GM12891 (cell line): ENCODE measurements around the gene APOBEC3C.
A peak's percentile ranks its signal among the peaks of the same experiment; 100 is the strongest.
"Not testable (repeated sequence)": the region's sequence is repeated elsewhere in the genome, so short reads cannot be mapped to it uniquely, and the experiment has no call there.

Experiments
- DNase-seq: peaks from one replicate; pipeline ENCODE4 v3.0.0; 2011; ENCODE audit warnings: low spot score; ENCODE audit not compliant: insufficient read length
- FAIRE-seq: peaks from 2 replicates; lab custom pipeline; 2011; peaks lifted over from hg19 to GRCh38; lab: Jason Lieb, UNC
- PAX5 ChIP-seq: IDR thresholded peaks from 2 replicates; pipeline ENCODE4 v1.6.1; 2011; ENCODE audit warnings: low read length, moderate library complexity, mild to moderate bottlenecking; ENCODE audit not compliant: insufficient read depth, severe bottlenecking
- POLR2A ChIP-seq: IDR thresholded peaks from 2 replicates; pipeline ENCODE4 v1.6.1; 2011; ENCODE audit warnings: low read depth, low read length, control low read depth
- POLR2AphosphoS5 ChIP-seq: IDR thresholded peaks from 2 replicates; pipeline ENCODE4 v1.6.1; 2011; ENCODE audit warnings: low read depth, low read length, control low read depth
- POU2F2 ChIP-seq: IDR thresholded peaks from 2 replicates; pipeline ENCODE4 v1.6.1; 2011; ENCODE audit warnings: low read depth, mild to moderate bottlenecking, control low read depth, low read length, moderate library complexity
- SPI1 ChIP-seq: IDR thresholded peaks from 2 replicates; pipeline ENCODE4 v1.6.1; 2011; ENCODE audit warnings: low read depth, low read length, control low read depth
- TAF1 ChIP-seq: IDR thresholded peaks from 2 replicates; pipeline ENCODE4 v1.6.1; 2011; ENCODE audit warnings: low read depth, low read length, control low read depth

APOBEC3C gene

DNA sequence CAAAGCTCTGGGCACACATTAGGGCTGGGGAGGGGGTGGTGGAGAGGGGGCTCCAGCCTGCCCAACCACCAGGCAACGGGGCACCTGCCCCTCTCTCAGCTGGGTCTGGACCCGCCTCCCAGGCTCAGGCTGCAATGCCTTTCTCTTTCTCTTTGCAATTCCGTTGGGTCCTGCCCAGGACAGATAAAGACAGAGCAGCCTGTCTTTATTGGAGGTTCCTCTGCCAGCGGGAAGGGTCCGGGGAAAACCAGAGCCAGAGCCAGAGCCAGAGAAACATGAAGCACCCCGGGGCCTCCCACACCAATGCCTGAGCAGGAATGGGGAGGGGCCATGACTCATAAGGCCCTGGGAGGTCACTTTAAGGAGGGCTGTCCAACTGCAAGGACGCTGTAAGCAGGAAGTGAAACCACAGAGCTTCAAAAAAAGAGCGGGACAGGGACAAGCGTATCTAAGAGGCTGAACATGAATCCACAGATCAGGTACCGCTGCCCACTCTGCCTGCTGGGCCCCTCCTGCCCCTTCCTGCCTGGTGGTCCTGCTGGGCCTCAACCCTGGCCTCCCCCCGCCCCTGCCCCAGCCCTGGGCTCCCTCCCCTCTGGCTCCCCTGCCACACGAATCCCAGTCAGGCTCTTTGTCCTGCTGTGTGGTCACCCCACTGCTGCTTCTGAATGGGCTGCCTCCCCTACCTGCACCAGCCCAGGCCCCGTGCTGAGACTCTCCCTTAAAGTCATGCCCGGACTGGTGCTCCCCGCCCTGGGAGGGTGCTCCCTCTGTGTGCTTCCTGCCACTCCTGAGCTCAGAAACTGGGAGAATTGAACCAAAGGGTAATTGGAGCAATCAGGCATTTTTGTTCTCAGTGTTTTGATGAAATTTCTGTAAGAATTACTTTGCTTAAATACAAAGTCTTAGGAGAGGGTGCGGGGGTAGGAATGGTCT, 31.8 kb upstream of the APOBEC3C start, which contains the start of gene APOBEC3B:
Gene APOBEC3B, plus strand, starts transcription at position 356 of the 936 bp plus-strand sequence. Its CDS starts 107 bp downstream, at position 463.
- peak; percentile 95 for FAIRE-seq
- peak; percentile 40; the same call in 1 of the 2 replicates for TF ChIP-seq POLR2AphosphoS5
- TF ChIP-seq TAF1, result no peak
- no peak for TF ChIP-seq PAX5
- no peak for TF ChIP-seq POLR2A
- peak; percentile 95 for TF ChIP-seq SPI1
- TF ChIP-seq POU2F2, result no peak
- DNase-seq, result peak; percentile 64

DNA sequence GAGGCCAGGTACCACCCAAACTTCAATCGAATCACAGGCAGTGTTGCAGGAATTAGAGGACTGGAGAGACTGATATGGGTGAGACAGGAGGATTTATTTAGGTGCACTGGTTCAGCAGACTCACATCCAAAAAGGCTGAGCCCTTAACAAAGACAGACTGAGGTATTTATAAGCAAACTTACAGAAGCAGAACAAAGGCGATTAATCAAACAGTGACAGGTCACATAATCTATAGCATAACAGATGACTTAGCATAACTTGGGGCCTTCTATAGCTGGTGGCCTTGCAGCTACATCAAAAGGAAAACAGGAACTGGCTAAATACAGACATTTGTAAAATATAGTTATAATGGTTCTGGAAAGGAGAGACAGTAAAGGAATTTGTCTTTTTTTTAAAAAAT, 29.8 kb upstream of the APOBEC3C start:
- TF ChIP-seq TAF1 (no peak), SPI1 (peak; percentile 70), POLR2AphosphoS5 (no peak)
- FAIRE-seq (no peak), DNase-seq (no peak)

DNA sequence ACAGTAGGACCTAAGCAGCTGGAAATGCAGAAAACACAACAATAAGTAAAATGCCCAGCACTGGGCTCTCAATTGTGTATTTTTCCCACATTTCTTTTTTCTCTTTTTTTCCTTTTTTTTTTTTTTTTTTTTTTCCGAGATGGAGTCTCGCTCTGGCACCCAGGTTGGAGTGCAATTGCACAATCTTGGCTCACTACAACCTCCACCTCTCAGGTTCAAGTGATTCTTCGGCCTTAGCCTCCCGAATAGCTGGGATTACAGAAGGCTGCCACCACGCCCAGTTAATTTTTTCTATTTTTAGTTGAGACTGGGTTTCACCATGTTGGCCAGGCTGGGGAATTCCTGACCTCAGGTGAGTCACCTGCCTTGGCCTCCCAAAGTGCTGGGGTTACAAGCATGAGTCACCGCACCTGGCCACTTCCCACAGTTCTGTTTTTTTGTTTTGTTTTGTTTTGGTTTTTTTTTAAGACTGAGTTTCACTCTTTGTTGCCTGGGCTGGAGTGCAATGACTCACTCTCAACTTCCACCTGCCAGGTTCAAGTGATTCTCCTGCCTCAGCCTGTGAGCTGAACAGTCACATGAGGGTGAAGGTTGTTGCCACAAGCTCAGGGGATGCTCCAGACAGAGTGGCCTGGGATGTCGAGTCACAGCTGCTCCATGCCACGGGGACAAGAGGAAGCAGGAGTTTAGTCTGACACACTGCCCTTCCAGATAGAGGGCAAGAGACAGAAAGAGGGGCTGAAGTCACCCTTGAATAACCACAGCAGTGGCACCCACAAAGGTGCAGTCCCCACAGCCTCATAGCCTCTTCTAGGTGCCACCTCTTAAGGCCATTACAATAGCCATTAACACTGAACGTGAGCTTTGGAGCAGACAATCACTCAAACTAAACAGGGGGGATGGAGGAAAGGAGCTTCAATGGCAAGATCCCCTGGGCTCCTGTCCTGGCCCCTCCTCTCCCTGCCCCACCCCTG, 29.0 kb upstream of the APOBEC3C start:
- not testable (repeated sequence) for DNase-seq
- peak; percentile 78 for TF ChIP-seq SPI1
- TF ChIP-seq PAX5, result peak; percentile 41
- TF ChIP-seq POU2F2, result peak; percentile 80; the same call in 1 of the 2 replicates
- peak; percentile 100 for FAIRE-seq

DNA sequence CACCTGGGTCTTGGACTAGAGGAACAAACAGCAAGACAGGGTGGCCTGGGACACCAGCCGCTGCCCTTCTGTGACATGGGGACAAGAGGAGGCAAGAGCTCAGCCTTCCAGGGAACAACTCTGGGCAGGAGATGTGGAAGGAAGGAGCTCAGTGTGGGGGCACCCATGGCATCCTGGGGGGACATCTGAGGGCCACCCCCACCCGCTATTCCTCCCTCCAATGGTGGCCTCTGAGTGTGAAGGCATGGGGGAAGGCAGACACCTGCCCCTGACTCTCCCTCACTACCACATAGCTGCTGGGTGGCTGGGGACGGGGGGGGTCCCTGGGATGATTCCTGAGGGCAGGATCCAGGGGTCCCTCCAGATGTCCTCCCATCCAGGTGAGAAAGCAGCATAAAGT, 27.4 kb upstream of the APOBEC3C start:
- DNase-seq, result no peak
- TF ChIP-seq TAF1 (no peak), POU2F2 (no peak), POLR2A (no peak), PAX5 (no peak), SPI1 (no peak), POLR2AphosphoS5 (no peak)
- no peak for FAIRE-seq

DNA sequence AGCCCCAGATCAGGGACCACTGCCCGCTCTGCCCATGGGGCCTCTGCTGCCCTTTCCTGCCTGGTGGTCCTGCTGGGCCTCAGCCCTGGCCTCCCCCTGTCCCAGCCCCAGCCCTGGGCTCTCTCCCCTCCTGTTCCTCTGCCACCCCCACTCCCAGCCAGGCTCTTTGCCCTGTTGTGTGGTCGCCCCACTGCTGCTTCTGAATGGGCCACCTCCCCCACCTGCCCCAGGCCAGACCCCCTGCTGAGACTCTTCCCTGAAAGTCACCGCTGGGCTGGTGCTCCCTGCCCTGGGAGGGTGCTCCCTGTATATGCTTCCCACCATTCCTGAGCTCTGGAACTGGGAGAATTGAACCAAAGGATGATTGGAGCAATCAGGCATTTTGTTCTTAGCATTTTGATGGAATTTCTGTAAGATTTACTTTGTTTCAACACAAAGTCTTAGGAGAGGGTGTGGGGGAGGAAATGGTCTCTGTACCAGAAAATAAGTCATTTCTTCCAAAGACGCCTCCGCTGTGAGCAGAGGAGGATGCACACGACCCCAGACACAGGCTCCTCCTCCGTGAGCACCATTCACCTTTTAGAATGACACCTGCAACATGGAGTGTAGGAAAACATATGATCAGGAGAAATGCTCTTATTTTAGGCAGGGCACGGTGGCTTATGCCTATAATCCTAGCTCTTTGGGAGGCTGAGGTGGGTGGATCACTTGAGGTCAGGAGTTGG, 26.7 kb upstream of the APOBEC3C start:
- no peak for DNase-seq
- no peak for FAIRE-seq
- TF ChIP-seq TAF1 (no peak), POLR2AphosphoS5 (no peak), POU2F2 (no peak), SPI1 (no peak), PAX5 (no peak), POLR2A (no peak)

DNA sequence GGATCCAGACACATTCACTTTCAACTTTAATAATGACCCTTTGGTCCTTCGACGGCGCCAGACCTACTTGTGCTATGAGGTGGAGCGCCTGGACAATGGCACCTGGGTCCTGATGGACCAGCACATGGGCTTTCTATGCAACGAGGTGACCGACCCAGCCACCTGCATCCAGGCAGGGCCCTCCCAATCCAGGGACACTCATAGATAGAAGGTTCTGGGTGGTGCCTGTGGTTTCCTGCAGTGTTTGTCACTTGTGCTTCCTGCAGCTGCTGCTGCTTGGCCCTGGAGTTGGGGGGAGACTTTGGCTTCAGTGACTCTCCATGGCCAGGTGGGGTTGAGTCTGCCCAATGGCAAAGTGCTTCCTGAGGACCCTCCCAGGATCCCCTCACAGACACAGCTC, 24.6 kb upstream of the APOBEC3C start:
- no peak for DNase-seq
- no peak for TF ChIP-seq TAF1
- no peak for TF ChIP-seq POLR2A

DNA sequence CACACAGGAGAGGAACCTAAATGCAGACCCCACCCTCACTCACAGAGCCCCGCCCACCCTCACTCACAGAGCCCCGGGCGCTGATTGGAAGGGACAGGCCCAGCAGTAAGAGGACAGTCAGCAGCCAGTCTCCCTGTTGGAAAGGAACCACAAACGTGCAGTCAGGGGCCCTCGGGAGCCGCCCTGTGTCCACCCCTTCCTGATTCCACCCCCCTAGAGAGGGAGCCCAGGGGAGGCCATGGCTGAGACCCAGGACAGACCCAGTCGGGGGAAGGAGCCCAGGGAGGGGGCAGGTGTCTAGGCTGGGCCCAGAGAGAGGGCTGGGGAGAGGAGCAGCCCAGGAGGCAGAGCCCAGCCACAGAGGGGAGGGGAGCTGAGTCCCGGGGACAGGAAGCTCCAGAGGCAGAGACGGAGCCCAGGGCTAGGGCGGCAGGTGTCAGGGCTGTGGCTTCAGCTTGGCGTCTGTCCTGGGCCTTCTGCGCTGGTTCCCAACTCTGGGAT, 21.1 kb upstream of the APOBEC3C start:
- not testable (repeated sequence) for DNase-seq, FAIRE-seq

More for the DNA sequence above, 24.6 kb upstream of the APOBEC3C start:
- FAIRE-seq, result no peak

DNA sequence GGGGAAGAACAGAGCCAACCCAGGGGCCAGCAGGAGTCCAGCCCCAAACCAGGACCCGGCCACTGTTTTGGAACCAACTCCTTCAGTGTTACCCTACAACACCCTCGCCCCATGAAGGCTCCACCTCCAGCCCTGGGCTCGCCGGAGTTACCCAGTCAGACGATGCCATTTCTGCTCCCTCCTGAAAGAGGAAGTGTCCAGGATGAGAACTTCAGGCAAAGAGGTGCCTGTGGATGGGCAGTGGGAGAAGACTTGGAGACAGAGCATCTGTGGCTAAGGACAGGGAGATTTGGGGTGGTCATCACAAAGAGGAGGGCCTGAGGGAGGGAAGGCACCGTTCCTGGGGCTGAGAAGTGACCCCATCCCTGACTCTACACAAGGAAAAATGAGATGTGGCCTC, 18.0 kb upstream of the APOBEC3C start:
- FAIRE-seq, result no peak
- DNase-seq, result no peak
- TF ChIP-seq TAF1 (no peak), SPI1 (0 out of 2 replicates have a peak, but pooled peaks have one; percentile 16), POLR2A (no peak), POLR2AphosphoS5 (no peak), PAX5 (no peak), POU2F2 (no peak)

DNA sequence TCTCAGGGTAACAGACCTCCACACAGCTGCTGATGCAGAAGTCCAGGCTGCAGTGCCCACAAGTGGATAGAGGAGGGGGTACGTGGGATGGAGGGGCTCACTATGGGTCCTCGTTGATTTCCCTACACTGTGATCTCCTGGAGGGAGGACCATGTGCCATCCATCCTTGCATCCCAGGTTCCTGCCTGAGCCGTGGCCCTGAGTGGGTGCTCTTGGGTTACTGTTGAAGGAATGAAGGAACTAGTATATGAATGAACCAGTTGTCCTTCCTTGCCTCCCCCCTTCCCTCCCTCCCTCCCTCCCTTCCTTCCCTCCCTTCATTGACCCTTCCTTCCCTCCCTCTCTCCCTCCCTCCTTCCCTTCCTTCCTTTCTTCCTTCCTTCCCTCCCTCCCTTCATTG, 16.5 kb upstream of the APOBEC3C start:
- TF ChIP-seq SPI1, result no peak
- no peak for TF ChIP-seq PAX5
- no peak for TF ChIP-seq POU2F2
- no peak for TF ChIP-seq POLR2A
- no peak for TF ChIP-seq POLR2AphosphoS5
- no peak for TF ChIP-seq TAF1

More for the DNA sequence above, 16.5 kb upstream of the APOBEC3C start:
- FAIRE-seq (no peak), DNase-seq (no peak)
